Measurements from ENCODE around the gene BCDIN3D. TPM values are rescaled to one million over a fixed set of nuclear protein-coding genes. Genes with fewer than 3 reads are reported as not detected.
"Not testable (repeated sequence)": the region's sequence is repeated elsewhere in the genome, so short reads cannot be mapped to it uniquely, and the experiment has no call there.

BCDIN3D gene
- total RNA-seq, 4 donors from 2014 or later: 0.20 to 2.4 (median 2.0) TPM

DNA sequence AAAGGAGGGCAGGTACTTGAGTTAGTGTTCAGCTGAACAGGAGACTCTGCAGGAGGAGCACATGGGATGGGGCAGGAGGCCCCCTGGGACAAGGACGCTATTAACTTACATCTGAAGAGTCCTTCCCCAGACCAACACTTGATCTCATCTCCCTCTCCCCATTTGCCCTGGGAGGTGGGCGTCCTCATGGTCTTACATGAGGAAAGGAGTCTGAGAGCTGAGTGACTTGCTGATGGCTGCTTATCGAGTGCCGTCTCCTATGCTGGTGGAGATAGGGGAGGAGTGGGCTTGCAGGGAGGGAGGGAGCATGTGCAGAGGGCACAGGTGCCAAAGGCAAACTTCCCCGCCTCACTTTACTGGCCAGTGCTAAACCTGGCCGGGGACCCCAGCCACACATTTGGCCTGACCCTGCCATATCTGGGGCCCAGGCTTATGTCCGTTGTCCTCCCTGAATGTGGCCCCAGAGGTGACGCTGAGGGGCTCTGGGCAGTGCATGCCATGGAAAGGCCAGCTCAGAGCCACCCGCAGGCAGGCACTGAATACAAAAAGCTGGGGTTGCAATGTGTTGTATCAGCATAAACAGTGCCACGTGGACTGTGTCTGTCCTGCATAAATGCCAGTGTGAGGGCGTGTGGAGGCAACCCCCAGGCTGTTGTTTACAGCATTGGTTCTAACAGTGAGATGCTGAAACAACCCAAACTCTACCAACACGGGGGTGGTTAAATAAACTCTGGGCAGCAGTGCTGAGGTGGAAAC is 31.4 kb upstream of the BCDIN3D start:
- H3K4me1 ChIP-seq: peaks cover 0 to 3% (median 0%) of the 10 kb centered on the region in 4 donors
- intact Hi-C loops (cut with DNase I; ENCODE audit: low total_unique reads) (no loop called here), in situ Hi-C loops (cut with MboI; ENCODE audit: low pct_ligation_motif_present in 1 of 4, low pct_unique_long_range_greater_than_20kb in 1 of 4, low sequenced_read_pairs in 3 of 4) (loop anchor here in 2 of 4 donors (25.0 kb wide), 1 partner anchor 188 kb away; the partner anchor contains the start of gene ASIC1 (in 2 of the 2))
- H3K9me3 ChIP-seq: no peaks in the 10 kb centered on the region
- no peak overlapping the region for H3K27ac ChIP-seq
- H3K4me3 ChIP-seq: no peak overlapping the region
- TF ChIP-seq POLR2AphosphoS5 (IDR thresholded peaks at IDR 0.05): no peak
- no peaks in the 10 kb centered on the region for H3K27me3 ChIP-seq
- DNase-seq: no peak
- H3K36me3 ChIP-seq: no peaks in the 10 kb centered on the region
- WGBS, 2 donors (ENCODE audit: low coverage in 1 of 2): 74% methylated on average over 12 of the region's 12 CpGs; no CpG with 5 or more reads in 1 of the 2 donors

DNA sequence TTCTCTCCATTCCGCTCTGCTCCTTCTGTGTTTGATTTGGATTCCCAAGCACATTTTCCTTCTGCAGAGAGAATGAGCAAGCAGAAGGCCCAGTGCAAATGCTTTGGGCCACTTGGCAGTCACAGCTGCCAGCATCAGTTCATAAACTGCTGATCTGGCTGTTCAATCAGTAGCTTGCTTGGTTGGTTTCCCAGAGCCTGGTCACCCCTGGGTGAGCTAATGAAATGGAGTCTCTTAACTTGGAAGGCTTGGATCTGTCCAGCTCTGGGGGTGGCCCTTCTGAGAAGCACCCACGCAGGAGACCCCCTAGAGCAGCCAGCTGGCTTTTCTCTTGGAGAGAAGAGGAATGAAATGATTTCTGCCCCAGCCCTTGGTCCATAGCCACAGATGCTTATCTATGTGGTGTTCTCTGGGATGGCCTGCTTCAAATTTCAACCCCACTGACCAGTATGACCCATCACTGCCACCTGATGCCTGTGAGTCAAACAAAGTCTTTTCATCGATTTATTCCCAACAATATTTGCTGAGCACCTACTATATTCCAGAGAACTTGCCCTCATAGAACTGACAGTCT is 30.5 kb upstream of the BCDIN3D start:
- 60 to 65% methylated on average over 1 to 3 of the region's 3 CpGs for WGBS, 2 donors (ENCODE audit: low coverage in 1 of 2)
- H3K9me3 ChIP-seq: no peaks in the 10 kb centered on the region
- no peak for DNase-seq
- H3K4me1 ChIP-seq: peaks cover 0 to 9% (median 1%) of the 10 kb centered on the region in 4 donors
- H3K27ac ChIP-seq: no peak overlapping the region
- no peak overlapping the region for H3K4me3 ChIP-seq
- no peaks in the 10 kb centered on the region for H3K36me3 ChIP-seq
- intact Hi-C loops (cut with DNase I; ENCODE audit: low total_unique reads): no loop called here
- TF ChIP-seq, protein P1, sequence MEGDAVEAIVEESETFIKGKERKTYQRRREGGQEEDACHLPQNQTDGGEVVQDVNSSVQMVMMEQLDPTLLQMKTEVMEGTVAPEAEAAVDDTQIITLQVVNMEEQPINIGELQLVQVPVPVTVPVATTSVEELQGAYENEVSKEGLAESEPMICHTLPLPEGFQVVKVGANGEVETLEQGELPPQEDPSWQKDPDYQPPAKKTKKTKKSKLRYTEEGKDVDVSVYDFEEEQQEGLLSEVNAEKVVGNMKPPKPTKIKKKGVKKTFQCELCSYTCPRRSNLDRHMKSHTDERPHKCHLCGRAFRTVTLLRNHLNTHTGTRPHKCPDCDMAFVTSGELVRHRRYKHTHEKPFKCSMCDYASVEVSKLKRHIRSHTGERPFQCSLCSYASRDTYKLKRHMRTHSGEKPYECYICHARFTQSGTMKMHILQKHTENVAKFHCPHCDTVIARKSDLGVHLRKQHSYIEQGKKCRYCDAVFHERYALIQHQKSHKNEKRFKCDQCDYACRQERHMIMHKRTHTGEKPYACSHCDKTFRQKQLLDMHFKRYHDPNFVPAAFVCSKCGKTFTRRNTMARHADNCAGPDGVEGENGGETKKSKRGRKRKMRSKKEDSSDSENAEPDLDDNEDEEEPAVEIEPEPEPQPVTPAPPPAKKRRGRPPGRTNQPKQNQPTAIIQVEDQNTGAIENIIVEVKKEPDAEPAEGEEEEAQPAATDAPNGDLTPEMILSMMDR (IDR thresholded peaks at IDR 0.05): no peak
- TF ChIP-seq EP300 (IDR thresholded peaks at IDR 0.05; ENCODE audit: low read depth) (no peak), POLR2AphosphoS5 (IDR thresholded peaks at IDR 0.05) (no peak), POLR2A (IDR thresholded peaks at IDR 0.05) (no peak)
- in situ Hi-C loops (cut with MboI; ENCODE audit: low pct_ligation_motif_present in 1 of 4, low pct_unique_long_range_greater_than_20kb in 1 of 4, low sequenced_read_pairs in 3 of 4): loop anchor here in 2 of 4 donors (25.0 kb wide), 1 partner anchor 189 kb away; the partner anchor contains the start of gene ASIC1 (in 2 of the 2)
- H3K27me3 ChIP-seq: no peaks in the 10 kb centered on the region

DNA sequence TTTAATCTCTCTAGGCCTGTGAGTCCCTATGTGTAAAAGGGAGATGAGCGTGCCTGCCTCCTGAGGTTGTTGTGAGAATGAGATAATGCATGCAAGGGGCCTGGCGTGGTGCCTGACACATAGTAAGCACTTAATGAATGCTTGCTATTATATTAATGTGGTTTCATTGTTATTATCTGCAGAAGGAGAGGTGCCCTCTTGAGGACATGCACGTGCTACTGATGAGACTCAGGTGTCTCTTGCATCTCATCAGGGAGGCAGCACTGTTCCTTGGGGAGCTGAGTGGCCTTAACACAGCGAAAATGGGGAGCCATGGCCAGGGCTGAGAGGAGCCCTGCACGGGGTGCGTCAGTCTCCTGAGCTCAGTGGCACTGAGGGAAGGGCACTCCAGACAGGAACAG is 29.9 kb upstream of the BCDIN3D start:
- TF ChIP-seq EP300 (IDR thresholded peaks at IDR 0.05; ENCODE audit: low read depth) (no peak), POLR2A (IDR thresholded peaks at IDR 0.05) (no peak), POLR2AphosphoS5 (IDR thresholded peaks at IDR 0.05) (no peak)
- TF ChIP-seq, protein P1 (IDR thresholded peaks at IDR 0.05): no peak
- Histone ChIP-seq H3K4me1 (peaks cover 0 to 13% (median 3%) of the 10 kb centered on the region in 4 donors), H3K36me3 (no peaks in the 10 kb centered on the region), H3K27me3 (no peaks in the 10 kb centered on the region), H3K27ac (no peak overlapping the region), H3K9me3 (no peaks in the 10 kb centered on the region), H3K4me3 (no peak overlapping the region)
- intact Hi-C loops (cut with DNase I; ENCODE audit: low total_unique reads): no loop called here
- WGBS, 2 donors (ENCODE audit: low coverage in 1 of 2): 82% methylated on average over 6 of the region's 6 CpGs; no CpG with 5 or more reads in 1 of the 2 donors
- in situ Hi-C loops (cut with MboI; ENCODE audit: low pct_ligation_motif_present in 1 of 4, low pct_unique_long_range_greater_than_20kb in 1 of 4, low sequenced_read_pairs in 3 of 4): loop anchor here in 2 of 4 donors (25.0 kb wide), 1 partner anchor 190 kb away; the partner anchor contains the start of gene ASIC1 (in 2 of the 2)
- DNase-seq: no peak

DNA sequence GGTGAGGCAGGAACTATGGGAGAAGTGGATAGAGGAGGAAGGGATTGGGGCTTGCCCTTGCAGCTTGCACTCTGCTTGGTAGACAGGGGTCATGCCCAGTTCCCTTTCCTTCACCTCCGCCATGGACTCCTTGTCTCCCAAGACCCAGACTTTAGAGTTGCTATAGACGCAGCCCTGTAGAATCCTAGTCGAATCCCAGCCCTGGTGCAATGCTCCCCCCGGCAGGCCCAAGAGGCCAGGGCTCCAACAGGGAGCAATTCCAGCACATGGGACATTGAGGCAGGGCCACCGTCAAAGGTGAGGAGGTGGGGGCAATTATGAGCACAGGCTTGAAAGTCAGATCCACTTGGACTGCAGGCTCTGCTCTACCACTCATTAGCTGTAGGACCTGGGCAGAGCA is 29.5 kb upstream of the BCDIN3D start:
- TF ChIP-seq EP300 (IDR thresholded peaks at IDR 0.05; ENCODE audit: low read depth): no peak
- TF ChIP-seq POLR2A (IDR thresholded peaks at IDR 0.05): no peak
- TF ChIP-seq POLR2AphosphoS5 (IDR thresholded peaks at IDR 0.05): no peak
- TF ChIP-seq, protein P1 (IDR thresholded peaks at IDR 0.05): no peak
- H3K4me3 ChIP-seq: no peak overlapping the region
- H3K27me3 ChIP-seq: no peaks in the 10 kb centered on the region
- WGBS, 2 donors (ENCODE audit: low coverage in 1 of 2): 92% methylated on average over 5 of the region's 5 CpGs; no CpG with 5 or more reads in 1 of the 2 donors
- no peaks in the 10 kb centered on the region for H3K36me3 ChIP-seq
- peaks cover 3 to 17% (median 5%) of the 10 kb centered on the region in 4 donors for H3K4me1 ChIP-seq
- DNase-seq: no peak
- no peak overlapping the region for H3K27ac ChIP-seq
- intact Hi-C loops (cut with DNase I; ENCODE audit: low total_unique reads) (no loop called here), in situ Hi-C loops (cut with MboI; ENCODE audit: low pct_ligation_motif_present in 1 of 4, low pct_unique_long_range_greater_than_20kb in 1 of 4, low sequenced_read_pairs in 3 of 4) (loop anchor here in 2 of 4 donors (25.0 kb wide), 1 partner anchor 190 kb away; the partner anchor contains the start of gene ASIC1 (in 2 of the 2))
- no peaks in the 10 kb centered on the region for H3K9me3 ChIP-seq

DNA sequence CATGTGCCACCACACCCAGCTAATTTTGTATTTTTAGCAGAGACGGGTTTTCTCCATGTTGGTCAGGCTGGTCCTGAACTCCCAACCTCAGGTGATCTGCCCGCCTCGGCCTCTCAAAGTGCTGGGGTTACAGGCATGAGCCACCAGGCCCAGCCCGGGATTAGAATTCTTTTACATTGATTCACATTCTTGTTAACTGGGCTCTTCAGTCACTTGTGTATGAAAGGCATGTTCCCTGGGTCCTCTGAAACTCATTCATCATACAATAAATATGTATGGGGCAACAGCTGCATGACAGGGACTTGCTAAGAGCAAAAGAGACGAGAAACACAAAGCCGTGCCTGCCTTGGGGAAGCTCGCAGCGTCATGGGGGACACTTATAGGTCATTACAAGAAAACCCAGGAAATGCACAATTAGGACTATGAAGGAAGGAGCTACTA is 28.9 kb upstream of the BCDIN3D start:
- H3K27me3 ChIP-seq; intact Hi-C loops (cut with DNase I; ENCODE audit: low total_unique reads); H3K36me3 ChIP-seq; H3K4me3 ChIP-seq; H3K9me3 ChIP-seq; DNase-seq; H3K27ac ChIP-seq: not testable (repeated sequence)
- in situ Hi-C loops (cut with MboI; ENCODE audit: low pct_ligation_motif_present in 1 of 4, low pct_unique_long_range_greater_than_20kb in 1 of 4, low sequenced_read_pairs in 3 of 4): loop anchor here in 2 of 4 donors (25.0 kb wide), 1 partner anchor 190 kb away; the partner anchor contains the start of gene ASIC1 (in 2 of the 2)
- WGBS, 2 donors (ENCODE audit: low coverage in 1 of 2): 94 to 100% methylated on average over 1 to 8 of the region's 8 CpGs
- peaks cover 3 to 19% (median 7%) of the 10 kb centered on the region in 4 donors for H3K4me1 ChIP-seq
